Suppressor macrophage (primary cell): ENCODE measurements around the gene BRMS1.
"Not testable (repeated sequence)": the region's sequence is repeated elsewhere in the genome, so short reads cannot be mapped to it uniquely, and the experiment has no call there.

ENCODE experiments used
- DNase-seq, 4 experiments: peaks; one replicate each; pipeline ENCODE4 v3.0.0-alpha.2; 2020 to 2022

Gene BRMS1

DNA sequence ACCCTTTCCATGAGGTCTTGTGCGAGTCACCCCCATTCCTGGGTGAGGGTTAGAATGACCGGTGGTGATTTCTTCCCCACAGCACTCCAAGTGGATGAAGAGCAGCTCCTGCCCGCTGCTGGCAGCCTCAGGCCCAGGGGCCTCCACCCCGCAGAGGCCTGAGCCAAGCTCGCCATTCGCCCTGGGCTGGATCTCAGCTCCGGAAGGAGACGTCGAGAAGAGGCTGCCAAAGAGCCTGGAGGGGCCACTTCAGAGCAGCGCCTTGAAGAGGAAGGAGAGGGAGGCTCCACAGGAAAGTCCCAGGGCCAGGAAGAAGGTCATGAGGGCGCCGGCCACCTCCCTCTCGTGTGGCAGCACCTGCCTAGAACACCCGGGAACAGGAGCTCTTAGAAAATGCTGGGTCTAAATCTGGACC is 18.3 kb upstream of the BRMS1 start:
- no peak for DNase-seq

GRCh38 chr11:66362481-66363147 is 17.7 kb upstream of the BRMS1 start:
- DNase-seq: no peak

GRCh38 chr11:66361502-66361941 is 16.6 kb upstream of the BRMS1 start:
- no peak for DNase-seq

DNA sequence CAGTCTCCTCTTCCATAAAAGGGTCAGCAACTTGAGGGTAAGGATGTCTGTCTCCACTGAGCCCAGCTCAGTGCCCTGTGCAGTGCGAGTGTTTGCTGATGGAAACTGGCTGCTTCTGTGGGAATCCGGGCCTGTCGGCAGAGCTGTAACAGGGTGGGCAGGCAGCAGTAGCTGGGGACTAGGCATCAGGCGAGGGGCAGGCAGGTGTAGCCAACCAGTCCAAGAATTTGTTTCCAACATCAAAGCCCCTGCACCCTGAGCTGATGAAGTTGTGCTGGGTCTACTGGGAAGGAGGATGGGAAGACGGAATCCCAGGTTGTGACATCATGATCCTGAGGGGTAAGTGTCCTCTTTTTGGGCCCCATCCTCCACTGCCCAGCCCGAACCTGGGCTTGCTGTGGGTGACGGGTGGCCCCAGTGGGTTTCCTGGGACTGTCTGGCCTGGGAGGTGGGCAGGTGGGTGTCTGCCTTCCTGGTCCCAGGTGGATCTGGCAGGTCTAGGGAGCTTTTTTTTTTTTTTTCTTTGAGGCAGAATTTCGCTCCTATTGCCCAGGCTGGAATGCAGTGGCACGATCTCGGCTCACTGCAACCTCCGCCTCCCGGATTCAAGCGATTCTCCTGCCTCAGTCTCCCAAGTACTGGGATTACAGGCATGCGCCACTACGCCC is 15.6 kb upstream of the BRMS1 start:
- DNase-seq: no peak

DNA sequence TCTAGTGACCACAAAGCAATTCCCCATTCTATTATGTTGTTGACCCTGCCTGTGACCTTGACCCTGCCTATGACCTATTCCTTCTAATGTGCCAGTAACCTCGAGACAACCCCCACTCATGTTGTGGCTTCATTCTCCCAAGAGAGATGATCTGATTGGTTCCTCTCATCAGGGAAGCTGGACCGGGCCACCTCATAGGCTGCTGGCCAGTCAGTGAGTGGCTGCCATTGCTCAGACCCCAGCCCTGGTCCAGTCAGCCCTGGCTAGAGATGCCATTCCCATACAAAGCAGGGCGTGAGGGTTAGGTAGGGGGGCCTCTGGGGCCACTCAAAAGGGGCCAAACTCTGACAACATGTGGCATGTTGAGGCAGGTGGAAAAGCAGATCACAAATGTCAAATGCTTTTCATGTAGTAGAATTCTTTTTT is 14.8 kb upstream of the BRMS1 start:
- DNase-seq: no peak

DNA sequence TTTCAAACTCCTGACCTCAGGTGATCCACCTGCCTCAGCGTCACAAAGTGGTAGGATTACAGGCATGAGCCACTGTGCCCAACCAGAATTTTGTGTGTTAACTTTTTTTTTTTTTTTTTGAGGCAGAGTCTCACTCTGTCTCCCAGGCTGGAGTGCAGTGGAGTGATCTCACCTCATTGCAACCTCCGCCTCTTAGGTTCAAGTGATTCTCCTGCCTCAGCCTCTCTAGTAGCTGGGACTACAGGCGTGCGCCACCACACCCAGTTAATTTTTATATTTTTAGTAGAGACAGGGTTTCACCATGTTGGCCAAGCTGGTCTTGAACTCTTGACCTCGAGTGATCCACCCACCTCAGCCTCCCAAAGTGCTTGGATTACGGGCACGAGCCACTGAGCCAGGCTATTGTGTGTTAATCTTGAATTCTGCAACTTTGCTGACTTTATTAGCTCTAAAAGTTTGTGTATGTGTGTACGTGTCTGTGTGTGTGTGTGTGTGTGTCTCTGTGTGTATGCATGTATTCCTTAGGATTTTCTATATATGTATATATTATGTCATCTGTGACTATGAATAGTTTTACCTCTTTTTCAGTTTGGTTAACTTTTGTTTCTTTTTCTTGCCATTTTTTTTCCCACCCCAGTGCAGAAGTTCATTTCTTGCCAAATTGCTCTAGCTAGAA is 5.8 kb upstream of the BRMS1 start:
- not testable (repeated sequence) for DNase-seq

DNA sequence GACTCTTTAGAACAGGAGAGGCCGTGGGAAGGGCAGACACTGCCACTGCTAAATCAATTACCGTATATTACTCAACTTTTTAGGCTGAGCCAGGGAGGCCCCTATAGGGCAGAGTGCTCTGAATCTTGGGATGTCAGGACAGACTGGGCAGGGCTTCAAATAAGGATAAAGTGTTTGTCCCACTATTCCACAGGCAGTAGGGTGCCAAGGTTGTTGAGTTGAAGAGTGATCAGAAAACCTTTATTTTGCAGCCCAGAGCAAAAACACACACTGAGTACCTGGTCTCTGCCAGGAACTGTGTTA is 4.1 kb upstream of the BRMS1 start:
- no peak for DNase-seq

- DNase-seq: peak; percentile 79 to 89 (median 84)
Measured at GRCh38 chr11:66347425-66348276, 2.7 kb upstream of the BRMS1 start, which contains the start of gene B4GAT1. Gene B4GAT1 (minus strand): TSS chr11:66347629. CDS start chr11:66347545, 84 bp downstream.

GRCh38 chr11:66346476-66347424 is 1.8 kb upstream of the BRMS1 start:
- peak in 2 of 4 experiments; percentile 19 to 30 for DNase-seq

GRCh38 chr11:66345316-66345649 is 379 bp upstream of the BRMS1 start:
- DNase-seq: no peak

GRCh38 chr11:66343176-66343575 is 1.7 kb downstream of the BRMS1 start:
- DNase-seq: no peak

DNA sequence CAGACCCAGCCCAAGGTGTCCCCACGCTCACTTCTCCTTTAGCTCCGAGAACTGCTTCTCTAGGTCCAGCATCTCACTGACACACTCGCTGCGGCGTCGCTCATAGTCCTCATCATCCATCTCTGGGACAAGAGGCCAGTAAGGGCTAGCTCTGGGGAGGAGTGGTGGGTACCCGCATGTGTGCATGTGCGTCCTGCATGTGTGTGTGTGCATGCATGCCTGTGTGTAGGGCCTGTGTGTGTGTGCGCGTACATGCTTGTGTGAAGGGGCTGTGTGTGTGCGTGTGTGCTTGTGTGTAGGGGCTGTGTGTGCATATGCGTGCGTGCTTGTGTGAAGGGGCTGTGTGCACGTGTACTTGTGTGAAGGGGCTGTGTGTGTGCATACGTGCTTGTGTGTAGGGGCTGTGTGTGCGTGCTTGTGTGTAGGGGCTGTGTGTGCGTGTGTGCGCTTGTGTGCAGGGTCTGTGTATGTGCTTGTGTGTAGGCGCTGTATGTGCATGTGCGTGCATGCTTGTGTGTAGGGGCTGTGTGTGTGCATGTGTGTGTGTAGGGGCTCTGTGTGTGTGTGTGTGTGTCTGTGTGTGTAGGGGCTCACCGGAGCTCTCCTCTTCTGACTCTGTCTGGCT is 3.3 kb downstream of the BRMS1 start:
- DNase-seq: no peak

DNA sequence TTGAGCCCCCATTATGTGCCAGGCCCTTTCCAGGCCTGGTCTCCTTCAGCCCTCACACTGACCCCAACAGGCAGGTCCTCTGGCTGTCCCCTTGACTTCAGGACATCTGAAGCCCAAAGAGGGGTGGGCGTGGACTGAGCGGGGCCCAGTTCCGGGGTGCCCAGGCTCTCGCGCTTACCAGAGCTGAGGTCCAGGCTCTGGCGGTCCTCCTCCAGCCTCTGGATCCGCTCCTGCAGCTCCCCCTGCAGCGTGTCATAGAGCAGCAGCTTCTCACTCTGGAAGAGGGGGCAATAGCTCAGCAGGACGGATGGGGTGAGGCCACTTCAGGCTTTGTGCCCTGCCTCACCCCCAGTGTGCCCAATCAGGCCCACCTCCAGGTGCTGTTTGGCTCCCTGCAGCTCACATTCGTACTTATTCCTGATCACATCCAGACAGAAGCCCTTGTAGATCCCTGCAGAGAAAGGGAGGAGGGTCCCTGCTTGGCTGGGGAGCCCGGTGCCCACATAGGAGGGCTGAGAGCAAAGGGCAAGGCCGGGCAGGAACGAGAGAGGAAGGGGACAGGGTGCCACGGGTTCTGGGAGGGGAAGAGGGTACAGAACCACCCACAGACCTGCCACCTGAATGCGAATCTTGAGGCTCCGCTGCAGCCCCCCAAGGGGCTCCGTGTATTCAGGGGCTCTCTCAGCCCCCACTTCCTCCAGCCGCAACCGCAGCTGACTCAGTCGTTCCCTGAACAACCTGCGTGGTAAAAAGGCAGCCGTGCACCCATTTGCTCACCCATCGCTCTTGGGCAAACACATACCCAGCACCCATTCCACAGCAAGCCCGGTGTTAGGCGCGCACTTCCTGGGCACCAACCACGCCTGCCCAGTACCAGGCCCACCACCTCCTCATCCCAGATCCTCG is 4.1 kb downstream of the BRMS1 start:
- no peak for DNase-seq

DNA sequence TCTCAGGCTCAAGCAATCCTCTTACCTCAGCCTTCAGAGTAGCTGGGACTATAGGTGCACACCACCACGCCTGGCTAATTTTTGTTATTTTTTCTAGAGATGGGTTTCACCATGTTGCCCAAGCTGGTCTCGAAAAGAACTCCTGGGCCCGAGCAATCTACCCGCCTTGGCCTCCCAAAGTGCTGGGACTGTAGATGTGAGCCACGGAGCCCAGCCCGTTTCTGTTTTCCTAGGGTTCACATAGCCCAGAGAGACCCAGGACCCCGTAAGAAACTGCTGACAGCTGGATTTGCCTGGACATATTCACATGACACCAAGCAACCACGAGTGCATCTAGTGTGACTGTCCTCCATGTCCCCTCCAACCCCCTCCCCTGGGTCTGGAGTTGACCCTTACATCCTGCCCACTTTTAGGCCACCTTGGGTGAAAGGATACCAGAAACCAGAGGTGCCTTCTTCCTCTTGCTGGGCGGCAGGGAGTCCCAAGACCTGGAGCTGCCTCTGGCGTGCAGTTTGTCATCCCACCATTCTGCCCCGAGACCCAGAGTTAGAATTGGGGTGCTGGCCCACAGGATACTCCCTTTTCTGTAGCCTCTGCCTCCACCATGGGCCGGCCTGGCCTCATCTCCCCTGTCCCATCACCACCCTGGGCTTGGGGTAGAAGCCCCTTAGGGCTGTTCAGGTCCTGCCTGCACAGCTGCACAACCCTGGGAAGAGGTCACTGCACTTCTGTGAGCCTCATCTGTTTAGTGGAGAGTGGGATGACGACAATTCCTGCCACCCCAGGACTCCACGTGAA is 5.0 kb downstream of the BRMS1 start:
- no peak for DNase-seq

DNA sequence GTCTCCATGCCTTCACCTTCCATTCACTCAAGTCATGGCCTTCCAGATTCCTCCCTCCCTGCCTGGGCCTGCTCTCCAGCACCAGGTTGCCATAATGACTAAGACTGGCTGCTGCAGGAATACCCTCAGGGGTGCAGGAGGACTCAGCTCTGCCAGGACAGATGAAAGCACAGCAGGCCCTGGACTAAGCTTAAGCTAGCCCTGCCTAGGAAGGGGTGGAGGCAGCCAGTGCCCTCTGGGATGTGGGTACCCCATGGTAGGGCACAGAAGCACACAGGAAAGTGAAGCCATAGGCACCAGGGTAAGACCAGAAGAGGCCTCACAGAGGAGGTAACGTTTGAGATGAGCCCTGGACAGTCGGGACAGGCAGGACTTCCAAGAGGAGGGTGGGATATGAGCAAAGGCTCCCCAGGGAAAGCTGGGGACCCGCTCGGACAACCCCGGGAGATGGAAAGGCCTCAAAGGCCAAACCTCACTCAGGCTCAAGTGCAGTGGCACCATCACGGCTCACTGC is 5.7 kb downstream of the BRMS1 start:
- no peak for DNase-seq

DNA sequence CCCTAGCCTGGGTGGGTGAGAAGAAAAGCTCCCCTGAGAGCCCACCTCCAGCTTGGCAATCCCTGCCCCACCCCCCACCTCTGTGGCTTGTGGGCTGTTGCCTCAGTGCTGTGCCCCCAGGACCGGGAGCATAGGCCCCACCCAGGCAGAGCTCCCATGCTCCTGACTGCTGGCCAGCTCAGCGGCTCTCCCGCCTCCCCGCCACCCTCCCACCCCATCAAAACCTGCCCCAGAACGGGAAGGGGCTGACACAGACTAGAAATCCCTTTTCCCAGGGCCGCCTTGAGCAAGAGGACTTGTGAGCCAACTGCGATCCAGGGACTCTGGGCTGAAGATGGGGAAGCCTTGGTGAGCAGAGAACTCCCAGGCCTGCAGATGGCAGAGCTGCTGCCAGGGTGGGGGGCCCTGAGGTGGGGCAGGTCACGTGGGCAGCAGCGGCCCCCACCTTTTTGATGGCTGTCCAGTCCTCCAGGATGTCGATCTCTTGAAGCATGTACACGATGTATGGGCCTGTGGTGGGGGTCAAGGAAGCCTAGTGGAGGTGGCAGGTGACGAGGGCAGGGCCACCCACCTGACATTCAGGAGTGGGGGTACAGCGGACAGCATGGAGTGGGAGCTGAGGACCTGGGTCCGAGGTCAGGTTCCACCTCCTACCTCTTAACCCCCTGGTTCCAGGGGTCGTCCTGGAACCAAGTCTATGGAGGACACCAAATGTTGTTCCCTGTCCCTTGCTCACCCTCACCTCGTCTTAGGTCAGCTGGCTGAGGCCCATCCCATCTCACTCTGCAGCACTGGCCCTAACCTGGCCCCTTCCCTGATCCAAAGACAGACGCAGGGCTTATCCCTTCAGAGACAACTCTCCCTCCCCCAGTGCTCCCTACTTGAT is 6.4 kb downstream of the BRMS1 start:
- no peak for DNase-seq

- DNase-seq: no peak
Measured at GRCh38 chr11:66337103-66337899, 7.6 kb downstream of the BRMS1 start.
